Smooth muscle cell (in vitro differentiated cells): Measurements from ENCODE around the gene PPDPF. TPM values are rescaled to one million over a fixed set of nuclear protein-coding genes. Genes with fewer than 3 reads are reported as not detected.

ENCODE experiments used
- DNase-seq: peaks from one replicate; lab custom pipeline; 2025; ENCODE audit not compliant: unreplicated experiment; lab: John Stamatoyannopoulos, UW
- H2AFZ ChIP-seq: fragments of 200-600 bp; sonication (generic); 2 replicates; pipeline ENCODE4 v1.6.0; 2016; ENCODE audit warnings: antibody characterized with exemption, low read depth, mild to moderate bottlenecking
- H3F3A ChIP-seq: fragments of 200-600 bp; sonication (generic); 2 replicates; pipeline ENCODE4 v1.6.0; 2017; ENCODE audit warnings: antibody characterized with exemption, low read depth
- H3K27ac ChIP-seq: fragments of 200-600 bp; sonication (generic); 2 replicates; pipeline ENCODE4 v1.5.1; 2016; ENCODE audit warnings: low read depth, mild to moderate bottlenecking
- H3K27me3 ChIP-seq: fragments of 200-600 bp; sonication (generic); 2 replicates; pipeline ENCODE4 v1.6.1; 2016; ENCODE audit warnings: low read depth, mild to moderate bottlenecking
- H3K36me3 ChIP-seq: fragments of 200-600 bp; sonication (generic); 2 replicates; pipeline ENCODE4 v1.5.1; 2016; ENCODE audit warnings: low read depth
- H3K4me1 ChIP-seq: fragments of 200-600 bp; sonication (generic); 2 replicates; pipeline ENCODE4 v1.5.1; 2016; ENCODE audit warnings: low read depth
- H3K4me2 ChIP-seq: fragments of 200-600 bp; sonication (generic); 2 replicates; pipeline ENCODE4 v1.6.0; 2016; ENCODE audit warnings: mild to moderate bottlenecking
- H3K4me3 ChIP-seq: fragments of 200-600 bp; sonication (generic); 2 replicates; pipeline ENCODE4 v1.5.1; 2016; ENCODE audit warnings: mild to moderate bottlenecking
- H3K79me2 ChIP-seq: fragments of 200-600 bp; sonication (generic); 2 replicates; pipeline ENCODE4 v1.6.0; 2016; ENCODE audit warnings: low read depth, mild to moderate bottlenecking
- H3K9ac ChIP-seq: fragments of 200-600 bp; sonication (generic); 2 replicates; pipeline ENCODE4 v1.6.0; 2016; ENCODE audit warnings: low read depth
- H3K9me3 ChIP-seq: fragments of 200-600 bp; sonication (generic); replicated peaks from 2 replicates; pipeline ENCODE4 v1.5.1; 2016; ENCODE audit warnings: low read depth
- H4K20me1 ChIP-seq: fragments of 200-600 bp; sonication (generic); 2 replicates; pipeline ENCODE4 v1.6.0; 2016; ENCODE audit warnings: low read depth
- CTCF ChIP-seq: fragments of 200-600 bp; sonication (generic); IDR thresholded peaks from 2 replicates; pipeline ENCODE4 v1.5.1; 2017; ENCODE audit warnings: borderline replicate concordance, mild to moderate bottlenecking, antibody characterized with exemption; ENCODE audit not compliant: insufficient read depth, poor library complexity, severe bottlenecking
- WGBS: methylation state at CpG from one replicate; pipeline ENCODE4 v1.1.7; 2016; ENCODE audit warnings: low lambda C conversion rate; 5-methylcytosine and 5-hydroxymethylcytosine counted together
- polyA plus RNA-seq: library from polyadenylated mRNA; unstranded; fragments of >200 nt; fragmentation: Nextera tagmentation; extraction: Ambion mirVana; gene quantifications from 2 replicates; pipeline ENCODE4 v1.2.1, GENCODE V29; 2016
- total RNA-seq: library from RNA; depleted of rRNA; stranded (reverse); fragments of >200 nt; gene quantifications from 2 replicates; pipeline ENCODE4 v1.2.3, GENCODE V29; 2014

The PPDPF gene
- total and polyA plus RNA-seq, 2 experiments from 2014 or later, result 118 to 365 TPM

DNA sequence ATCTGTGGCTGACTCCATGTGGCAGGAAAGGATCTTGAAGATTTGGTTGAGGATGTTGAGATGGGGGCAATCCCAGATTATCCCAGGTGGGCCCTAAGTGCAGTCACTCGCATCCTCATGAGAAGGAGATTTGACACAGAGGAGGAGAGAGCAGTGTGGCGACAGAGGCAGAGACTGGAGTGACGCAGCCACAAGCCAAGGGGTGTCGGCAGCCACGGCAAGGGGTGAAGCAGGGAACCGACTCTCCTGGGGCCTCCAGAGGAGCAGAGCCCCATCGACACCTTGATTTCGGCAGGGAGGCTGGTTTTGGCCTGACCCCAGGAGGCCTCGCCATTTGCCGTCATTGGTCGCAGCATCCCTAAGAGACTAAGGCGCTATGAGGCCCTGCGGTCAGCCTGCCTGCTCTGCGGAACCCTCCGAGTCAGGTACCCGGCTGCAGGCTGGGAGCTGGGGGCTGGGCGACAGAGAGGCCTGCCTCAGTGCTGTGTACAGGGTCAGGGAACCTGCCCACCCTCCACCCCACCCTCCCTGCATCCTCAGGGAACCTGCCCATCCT lies 34.2 kb upstream of the PPDPF start:
- no peak for TF ChIP-seq CTCF
- H3F3A ChIP-seq, result no peaks in the 10 kb centered on the region
- DNase-seq, result no peak
- H3K9ac ChIP-seq, result no peak overlapping the region
- no peaks in the 10 kb centered on the region for H3K4me1 ChIP-seq
- no peak overlapping the region for H3K27ac ChIP-seq
- H3K4me2 ChIP-seq, result no peak overlapping the region
- H3K9me3 ChIP-seq, result no peaks in the 10 kb centered on the region
- H2AFZ ChIP-seq, result no peak overlapping the region
- WGBS, result 91% methylated on average over 17 of the region's 17 CpGs
- H3K79me2 ChIP-seq, result no peaks in the 10 kb centered on the region
- peaks cover 23% of the 10 kb centered on the region for H3K27me3 ChIP-seq
- H4K20me1 ChIP-seq, result no peaks in the 10 kb centered on the region
- H3K36me3 ChIP-seq, result no peaks in the 10 kb centered on the region
- no peak overlapping the region for H3K4me3 ChIP-seq

DNA sequence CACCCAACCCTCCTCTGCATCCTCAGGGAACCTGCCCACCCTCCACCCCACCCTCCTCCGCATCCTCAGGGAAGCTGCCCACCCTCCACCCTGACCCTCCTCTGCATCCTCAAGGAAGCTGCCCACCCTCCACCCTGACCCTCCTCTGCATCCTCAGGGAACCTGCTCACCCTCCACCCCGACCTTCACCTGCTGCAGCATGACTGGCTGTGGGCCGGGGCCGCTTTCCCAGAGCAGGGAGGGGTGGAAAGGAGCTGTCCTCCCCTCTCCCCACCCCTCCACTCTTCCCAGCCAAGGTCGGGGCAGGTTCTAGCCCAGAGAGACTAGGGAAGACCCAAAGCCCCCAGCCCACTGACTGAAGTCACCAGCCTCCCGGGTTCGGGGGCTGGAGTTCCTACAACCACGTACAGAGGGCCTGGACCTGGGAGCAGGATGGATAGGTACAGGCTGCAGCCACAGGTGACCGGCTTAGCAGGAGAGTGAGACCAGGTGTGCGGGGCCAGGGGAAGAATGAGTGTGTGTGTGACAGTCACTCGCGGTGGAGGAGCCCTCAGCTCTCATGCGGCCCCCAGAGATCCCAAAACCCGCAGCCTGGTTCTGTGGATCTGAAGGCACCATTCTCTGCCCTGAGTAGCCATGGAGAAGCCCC lies 33.3 kb upstream of the PPDPF start:
- no peak for DNase-seq
- H3K27me3 ChIP-seq, result peaks cover 23% of the 10 kb centered on the region
- H3K4me3 ChIP-seq, result no peak overlapping the region
- no peak overlapping the region for H3K9ac ChIP-seq
- no peak overlapping the region for H3K4me2 ChIP-seq
- H3K36me3 ChIP-seq, result no peaks in the 10 kb centered on the region
- WGBS, result 62% methylated on average over 13 of the region's 14 CpGs
- H2AFZ ChIP-seq, result no peak overlapping the region
- H3K9me3 ChIP-seq, result no peaks in the 10 kb centered on the region
- H4K20me1 ChIP-seq, result no peaks in the 10 kb centered on the region
- H3F3A ChIP-seq, result no peaks in the 10 kb centered on the region
- no peaks in the 10 kb centered on the region for H3K4me1 ChIP-seq
- TF ChIP-seq CTCF, result no peak
- H3K79me2 ChIP-seq, result no peaks in the 10 kb centered on the region
- H3K27ac ChIP-seq, result no peak overlapping the region

- 47% methylated on average over 13 of the region's 40 CpGs for WGBS
- no peak for TF ChIP-seq CTCF
- H3K9me3 ChIP-seq, result no peaks in the 10 kb centered on the region
Observed at GRCh38 chr20:63487781-63488241, 32.8 kb upstream of the PPDPF start.

More at GRCh38 chr20:63487781-63488241, 32.8 kb upstream of the PPDPF start:
- Histone ChIP-seq H2AFZ (no peak overlapping the region), H3K4me3 (no peak overlapping the region), H3F3A (no peaks in the 10 kb centered on the region), H3K9ac (no peak overlapping the region), H3K27me3 (peaks cover 23% of the 10 kb centered on the region), H3K4me1 (no peaks in the 10 kb centered on the region), H3K79me2 (no peaks in the 10 kb centered on the region), H4K20me1 (no peaks in the 10 kb centered on the region), H3K27ac (no peak overlapping the region), H3K4me2 (no peak overlapping the region), H3K36me3 (no peaks in the 10 kb centered on the region)
- no peak for DNase-seq
